ENCODE data around the gene FILIP1.

FILIP1 gene

DNA sequence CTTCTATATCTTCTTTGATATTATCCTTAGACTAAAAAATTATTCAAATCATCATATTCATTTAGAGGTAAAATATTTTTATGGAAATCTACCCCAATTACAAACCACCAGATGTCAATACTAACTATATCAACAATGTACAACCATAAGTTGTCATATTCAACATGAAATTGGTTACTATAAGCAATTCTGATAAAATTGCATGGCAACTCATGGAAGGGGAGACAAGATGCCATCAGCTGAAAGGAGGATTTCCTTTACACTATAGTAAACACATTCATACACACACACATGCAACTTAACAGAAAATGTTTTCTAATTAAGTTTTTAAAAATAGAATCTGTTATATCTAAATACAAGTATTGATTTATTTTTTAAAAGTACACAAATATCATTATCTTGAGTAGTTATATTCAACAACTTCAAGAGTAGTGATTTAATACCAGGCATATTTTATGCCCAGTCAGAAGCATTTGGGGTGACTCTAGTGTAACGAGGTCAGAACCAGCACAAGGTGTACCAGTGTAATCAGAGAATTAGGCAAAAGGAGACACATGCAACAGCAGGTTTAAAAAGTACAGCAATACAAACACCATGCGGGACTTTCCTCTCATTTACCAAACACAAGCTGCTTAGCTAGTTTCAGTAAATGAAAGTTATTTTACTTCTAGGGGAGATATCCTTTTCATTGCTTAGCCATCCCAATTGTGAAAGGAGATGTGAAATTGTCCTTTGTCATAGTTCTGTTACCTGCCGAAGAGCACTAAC lies 1.0 kb downstream of the FILIP1 start:
- H3K4me3 ChIP-seq (ENCODE audit: low read depth, low read length), result no peak overlapping the region
- H3K9me3 ChIP-seq (ENCODE audit: control insufficient read depth, insufficient read depth, low read depth, low read length), result no peaks in the 10 kb centered on the region
- H3K27ac ChIP-seq (ENCODE audit: low read depth, low read length), result no peak overlapping the region
- H3K27me3 ChIP-seq (ENCODE audit: control insufficient read depth, insufficient read depth, low read length), result no peaks in the 10 kb centered on the region
- no peak overlapping the region for H3K9ac ChIP-seq (ENCODE audit: low read length)
- peaks cover 11% of the 10 kb centered on the region for H3K4me1 ChIP-seq (ENCODE audit: control insufficient read depth, insufficient read depth, low read length)
- H3K36me3 ChIP-seq (ENCODE audit: control insufficient read depth, insufficient read depth, low read length), result no peaks in the 10 kb centered on the region

DNA sequence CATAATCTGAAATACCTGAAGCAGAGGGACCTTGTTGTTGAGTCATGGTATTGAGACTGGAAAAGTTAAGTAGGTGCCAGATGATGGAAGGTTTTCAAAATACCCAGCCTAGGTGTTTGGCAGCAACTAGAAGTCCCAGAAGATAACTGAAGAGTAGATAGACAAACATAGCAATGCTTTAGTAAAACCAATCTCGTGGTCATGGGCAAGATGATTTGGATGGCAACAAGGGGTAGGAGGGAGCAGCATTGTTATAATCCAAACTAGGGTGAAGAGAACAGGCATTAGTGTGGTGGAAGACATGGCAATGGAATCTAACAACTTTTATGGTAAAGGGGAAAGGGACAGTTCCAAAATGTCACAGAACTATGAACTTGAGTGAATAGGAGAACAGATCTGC lies 2.3 kb downstream of the FILIP1 start:
- Histone ChIP-seq H3K4me1 (ENCODE audit: control insufficient read depth, insufficient read depth, low read length) (peaks cover 11% of the 10 kb centered on the region), H3K27ac (ENCODE audit: low read depth, low read length) (no peak overlapping the region), H3K36me3 (ENCODE audit: control insufficient read depth, insufficient read depth, low read length) (no peaks in the 10 kb centered on the region)

DNA sequence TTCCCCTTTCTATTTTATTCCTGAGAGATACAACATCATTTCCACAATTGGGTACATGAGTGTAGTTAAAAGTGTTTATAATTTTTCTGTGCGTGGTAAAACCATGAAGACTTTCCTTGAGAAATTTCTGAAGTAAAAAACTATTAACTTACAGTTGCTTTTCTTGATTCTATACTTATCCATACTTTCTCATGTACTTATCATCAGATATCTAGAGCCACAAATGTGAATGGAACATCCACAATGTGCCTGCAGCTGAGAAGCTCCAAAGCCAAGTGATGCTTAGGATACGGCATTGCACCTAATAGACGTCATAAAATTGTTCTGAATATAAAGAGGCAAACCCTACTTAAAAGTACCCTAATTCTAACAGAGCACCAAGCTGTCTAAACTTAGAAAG lies 2.9 kb downstream of the FILIP1 start:
- peaks cover 11% of the 10 kb centered on the region for H3K4me1 ChIP-seq (ENCODE audit: control insufficient read depth, insufficient read depth, low read length)
- H3K36me3 ChIP-seq (ENCODE audit: control insufficient read depth, insufficient read depth, low read length), result no peaks in the 10 kb centered on the region
- no peak overlapping the region for H3K9ac ChIP-seq (ENCODE audit: low read length)
- no peak overlapping the region for H3K4me3 ChIP-seq (ENCODE audit: low read depth, low read length)
- no peaks in the 10 kb centered on the region for H3K27me3 ChIP-seq (ENCODE audit: control insufficient read depth, insufficient read depth, low read length)
- H3K27ac ChIP-seq (ENCODE audit: low read depth, low read length), result no peak overlapping the region
- H3K9me3 ChIP-seq (ENCODE audit: control insufficient read depth, insufficient read depth, low read depth, low read length), result no peaks in the 10 kb centered on the region

More for the DNA sequence above, 2.3 kb downstream of the FILIP1 start:
- H3K4me3 ChIP-seq (ENCODE audit: low read depth, low read length), result no peak overlapping the region
- H3K9ac ChIP-seq (ENCODE audit: low read length), result no peak overlapping the region
- no peaks in the 10 kb centered on the region for H3K9me3 ChIP-seq (ENCODE audit: control insufficient read depth, insufficient read depth, low read depth, low read length)
- no peaks in the 10 kb centered on the region for H3K27me3 ChIP-seq (ENCODE audit: control insufficient read depth, insufficient read depth, low read length)

DNA sequence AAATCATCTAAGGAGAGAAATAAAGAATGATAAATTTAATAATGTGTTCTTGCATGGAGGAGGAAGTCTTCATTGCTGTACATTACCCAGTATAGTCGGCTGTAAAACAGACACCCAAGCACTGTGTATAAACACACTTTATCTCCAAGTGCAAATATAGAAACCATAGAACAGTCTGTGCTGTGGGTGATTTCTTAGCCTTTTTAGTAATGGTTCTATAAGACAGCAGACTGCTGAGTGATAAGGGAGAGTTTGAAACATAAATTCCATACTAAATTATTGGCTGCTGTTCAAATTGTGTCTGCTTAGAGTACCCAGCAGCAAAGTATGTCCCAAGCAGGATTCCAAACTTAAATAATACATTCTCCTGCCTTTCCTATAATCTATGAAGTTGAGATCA lies 4.6 kb downstream of the FILIP1 start:
- no peak overlapping the region for H3K4me3 ChIP-seq (ENCODE audit: low read depth, low read length)

GRCh38 chr6:75488033-75488432 lies 5.6 kb downstream of the FILIP1 start:
- no peak overlapping the region for H3K9ac ChIP-seq (ENCODE audit: low read length)
- peaks cover 11% of the 10 kb centered on the region; the same call in 1 of the 2 replicates for H3K4me1 ChIP-seq (ENCODE audit: control insufficient read depth, insufficient read depth, low read length)
- no peaks in the 10 kb centered on the region for H3K36me3 ChIP-seq (ENCODE audit: control insufficient read depth, insufficient read depth, low read length)
- no peak overlapping the region for H3K4me3 ChIP-seq (ENCODE audit: low read depth, low read length)
- no peaks in the 10 kb centered on the region for H3K27me3 ChIP-seq (ENCODE audit: control insufficient read depth, insufficient read depth, low read length)
- no peaks in the 10 kb centered on the region for H3K9me3 ChIP-seq (ENCODE audit: control insufficient read depth, insufficient read depth, low read depth, low read length)
- H3K27ac ChIP-seq (ENCODE audit: low read depth, low read length), result no peak overlapping the region

More for the DNA sequence above, 4.6 kb downstream of the FILIP1 start:
- H3K9ac ChIP-seq (ENCODE audit: low read length), result no peak overlapping the region
- no peaks in the 10 kb centered on the region for H3K9me3 ChIP-seq (ENCODE audit: control insufficient read depth, insufficient read depth, low read depth, low read length)
- H3K36me3 ChIP-seq (ENCODE audit: control insufficient read depth, insufficient read depth, low read length), result no peaks in the 10 kb centered on the region
- H3K27ac ChIP-seq (ENCODE audit: low read depth, low read length), result no peak overlapping the region
- H3K4me1 ChIP-seq (ENCODE audit: control insufficient read depth, insufficient read depth, low read length), result peaks cover 18% of the 10 kb centered on the region
- no peaks in the 10 kb centered on the region for H3K27me3 ChIP-seq (ENCODE audit: control insufficient read depth, insufficient read depth, low read length)

GRCh38 chr6:75486850-75487518 lies 6.6 kb downstream of the FILIP1 start:
- Histone ChIP-seq H3K4me3 (ENCODE audit: low read depth, low read length) (no peak overlapping the region), H3K9ac (ENCODE audit: low read length) (no peak overlapping the region)

GRCh38 chr6:75484535-75484934 lies 9.1 kb downstream of the FILIP1 start:
- no peaks in the 10 kb centered on the region for H3K9me3 ChIP-seq (ENCODE audit: control insufficient read depth, insufficient read depth, low read depth, low read length)
- H3K4me3 ChIP-seq (ENCODE audit: low read depth, low read length), result no peak overlapping the region
- H3K27ac ChIP-seq (ENCODE audit: low read depth, low read length), result no peak overlapping the region
- no peaks in the 10 kb centered on the region for H3K36me3 ChIP-seq (ENCODE audit: control insufficient read depth, insufficient read depth, low read length)
- H3K27me3 ChIP-seq (ENCODE audit: control insufficient read depth, insufficient read depth, low read length), result no peaks in the 10 kb centered on the region
- H3K4me1 ChIP-seq (ENCODE audit: control insufficient read depth, insufficient read depth, low read length), result peaks cover 16% of the 10 kb centered on the region
- no peak overlapping the region for H3K9ac ChIP-seq (ENCODE audit: low read length)

More at GRCh38 chr6:75486850-75487518, 6.6 kb downstream of the FILIP1 start:
- Histone ChIP-seq H3K9me3 (ENCODE audit: control insufficient read depth, insufficient read depth, low read depth, low read length) (no peaks in the 10 kb centered on the region), H3K27me3 (ENCODE audit: control insufficient read depth, insufficient read depth, low read length) (no peaks in the 10 kb centered on the region), H3K4me1 (ENCODE audit: control insufficient read depth, insufficient read depth, low read length) (peaks cover 11% of the 10 kb centered on the region; the same call in 1 of the 2 replicates), H3K27ac (ENCODE audit: low read depth, low read length) (no peak overlapping the region), H3K36me3 (ENCODE audit: control insufficient read depth, insufficient read depth, low read length) (no peaks in the 10 kb centered on the region)

DNA sequence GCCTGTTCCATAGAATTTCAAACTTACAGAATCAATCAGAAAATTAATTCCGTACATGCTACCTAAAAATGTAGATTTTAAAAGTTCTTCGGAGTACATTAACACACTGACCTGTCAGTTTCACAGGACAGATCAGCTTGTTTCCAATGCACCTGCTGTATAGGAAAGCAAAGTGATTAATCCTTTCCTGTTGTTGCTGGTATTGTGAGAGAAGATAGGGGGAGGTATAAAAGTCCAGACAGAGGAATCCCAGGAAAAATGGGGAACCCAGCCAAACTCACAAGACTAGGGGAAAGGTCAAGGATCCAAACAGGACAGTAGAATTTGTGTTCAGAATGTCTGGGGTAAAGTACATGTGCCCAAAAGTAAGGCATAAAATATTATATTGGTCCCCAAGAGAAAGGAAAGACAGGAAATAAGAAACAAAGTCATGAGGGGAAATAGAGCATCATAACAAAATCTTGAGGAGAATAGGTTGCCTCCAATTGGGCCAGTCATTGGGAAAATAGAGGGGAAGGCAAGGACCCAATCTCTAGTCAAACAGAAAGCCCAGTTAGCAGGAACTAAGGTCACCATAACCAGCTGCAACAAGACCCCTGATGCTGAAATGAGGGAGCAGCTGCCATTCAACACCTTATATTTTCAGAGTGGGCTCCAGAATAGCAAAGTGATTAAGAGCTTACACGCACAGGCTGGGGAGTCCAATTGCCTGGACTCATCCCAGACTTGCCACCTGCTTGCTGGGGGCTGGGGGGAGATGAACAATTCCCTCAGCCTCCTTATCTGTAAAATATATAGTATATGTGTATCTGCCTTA lies 10.3 kb downstream of the FILIP1 start:
- peaks cover 16% of the 10 kb centered on the region for H3K4me1 ChIP-seq (ENCODE audit: control insufficient read depth, insufficient read depth, low read length)
- no peak overlapping the region for H3K4me3 ChIP-seq (ENCODE audit: low read depth, low read length)
- no peaks in the 10 kb centered on the region for H3K36me3 ChIP-seq (ENCODE audit: control insufficient read depth, insufficient read depth, low read length)
- no peak overlapping the region for H3K9ac ChIP-seq (ENCODE audit: low read length)
- no peaks in the 10 kb centered on the region for H3K27me3 ChIP-seq (ENCODE audit: control insufficient read depth, insufficient read depth, low read length)
- no peak overlapping the region for H3K27ac ChIP-seq (ENCODE audit: low read depth, low read length)
- no peaks in the 10 kb centered on the region for H3K9me3 ChIP-seq (ENCODE audit: control insufficient read depth, insufficient read depth, low read depth, low read length)

DNA sequence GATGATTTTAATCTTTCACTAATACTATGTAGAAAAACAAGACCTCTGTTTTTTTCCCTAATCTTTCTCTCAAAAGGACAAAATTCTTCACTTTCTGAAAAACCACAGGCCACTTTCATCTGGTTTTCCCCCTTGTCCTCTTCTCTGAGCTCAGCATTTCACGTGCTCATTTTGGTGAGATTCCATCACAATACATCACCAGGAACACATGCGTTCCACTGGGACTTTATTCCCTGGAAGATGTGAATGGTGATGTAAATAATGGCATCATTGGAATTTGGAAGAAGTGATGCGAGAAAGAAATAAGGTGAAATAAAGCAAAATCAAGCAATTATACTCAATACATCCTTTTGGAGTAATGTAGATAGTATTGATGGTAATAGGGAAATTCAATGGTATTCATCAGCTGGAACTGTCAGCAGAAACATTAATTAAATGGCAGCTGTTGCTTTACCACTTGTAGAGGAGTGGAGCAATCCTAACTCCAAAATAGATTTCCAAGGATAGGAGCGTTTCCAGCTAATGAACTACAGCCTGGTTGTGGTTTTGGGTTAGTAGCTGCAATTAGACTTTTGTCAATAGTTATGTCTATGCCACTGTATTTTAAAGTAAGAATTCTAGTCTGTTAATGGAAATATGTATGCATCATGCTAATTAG lies 11.5 kb downstream of the FILIP1 start:
- no peak overlapping the region for H3K4me3 ChIP-seq (ENCODE audit: low read depth, low read length)
- H3K9ac ChIP-seq (ENCODE audit: low read length), result no peak overlapping the region
- no peak overlapping the region for H3K27ac ChIP-seq (ENCODE audit: low read depth, low read length)
- H3K9me3 ChIP-seq (ENCODE audit: control insufficient read depth, insufficient read depth, low read depth, low read length), result no peaks in the 10 kb centered on the region
- peaks cover 13% of the 10 kb centered on the region for H3K4me1 ChIP-seq (ENCODE audit: control insufficient read depth, insufficient read depth, low read length)
- no peaks in the 10 kb centered on the region for H3K27me3 ChIP-seq (ENCODE audit: control insufficient read depth, insufficient read depth, low read length)
- no peaks in the 10 kb centered on the region for H3K36me3 ChIP-seq (ENCODE audit: control insufficient read depth, insufficient read depth, low read length)

GRCh38 chr6:75481394-75481793 lies 12.2 kb downstream of the FILIP1 start:
- Histone ChIP-seq H3K4me1 (ENCODE audit: control insufficient read depth, insufficient read depth, low read length) (peaks cover 13% of the 10 kb centered on the region), H3K27ac (ENCODE audit: low read depth, low read length) (no peak overlapping the region), H3K9me3 (ENCODE audit: control insufficient read depth, insufficient read depth, low read depth, low read length) (no peaks in the 10 kb centered on the region), H3K36me3 (ENCODE audit: control insufficient read depth, insufficient read depth, low read length) (no peaks in the 10 kb centered on the region), H3K9ac (ENCODE audit: low read length) (no peak overlapping the region), H3K4me3 (ENCODE audit: low read depth, low read length) (no peak overlapping the region), H3K27me3 (ENCODE audit: control insufficient read depth, insufficient read depth, low read length) (no peaks in the 10 kb centered on the region)
